ENCODE measurements around the gene ADAM15. TPM values are rescaled to one million over a fixed set of nuclear protein-coding genes. Genes with fewer than 3 reads are reported as not detected.

ADAM15 gene
- total RNA-seq, 1 experiment from 2014 or later = 38.4 TPM

DNA sequence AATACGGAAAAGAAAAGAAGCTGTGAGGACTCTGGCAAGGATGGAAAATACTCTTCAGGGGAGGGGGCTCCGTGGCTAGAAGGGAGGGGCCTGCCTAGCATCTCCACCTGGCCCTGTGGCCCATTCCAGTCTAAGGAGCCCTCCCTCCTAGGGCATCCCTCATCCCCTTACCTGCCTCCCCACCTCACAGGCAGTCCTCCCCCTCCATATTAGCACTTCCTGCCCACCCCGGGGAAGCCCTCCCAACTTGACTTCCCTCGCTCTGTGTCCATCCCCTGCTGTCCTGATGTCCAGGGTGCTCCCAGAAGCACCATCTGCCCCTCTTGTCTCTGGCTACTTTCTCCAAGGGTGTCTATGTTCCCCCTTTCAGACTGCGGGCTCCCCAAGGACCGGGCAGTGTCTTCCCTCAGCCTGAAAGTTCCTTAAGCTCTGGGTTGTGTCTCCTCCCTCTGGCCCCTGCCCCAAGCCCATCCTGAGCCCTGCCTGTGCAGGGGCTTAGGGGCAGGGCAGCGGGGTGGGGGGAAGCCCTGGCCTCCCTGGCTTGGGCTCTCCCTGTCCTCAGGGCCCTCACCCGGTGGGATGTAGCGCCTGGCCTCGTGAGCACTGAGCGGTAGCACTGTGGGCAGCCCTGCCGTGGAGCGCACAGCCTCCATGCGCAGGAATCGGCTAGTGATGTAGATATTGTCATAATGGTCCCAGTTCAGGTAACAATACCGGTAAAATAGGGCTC is 21.4 kb upstream of the ADAM15 start:
- Mint-ChIP-seq H3K4me1 (no peaks in the 10 kb centered on the region), H3K4me3 (no peak overlapping the region), H3K27ac (no peak overlapping the region), H3K9me3 (no peaks in the 10 kb centered on the region), H3K36me3 (no peaks in the 10 kb centered on the region), H3K27me3 (ENCODE audit: low read depth) (peaks cover 3% of the 10 kb centered on the region; the same call in 1 of the 2 replicates)
- DNase-seq (ENCODE audit: low spot score) (no peak), ATAC-seq (no peak)
- CTCF ChIA-PET = interaction anchor here (1.0 to 2.3 kb wide), 4 partner anchors 12 to 55 kb away, joined by 3 to 6 read pairs (median 4); no protein-coding TSS in a partner anchor
- POLR2A ChIA-PET = interaction anchor here (0.5 kb wide), 1 partner anchor 386 kb away, joined by 3 read pairs; no protein-coding TSS in a partner anchor
- TF ChIP-seq SP1 (CRISPR knock-in tag; conservative IDR thresholded peaks at IDR 0.05) (no peak), ZNF263 (CRISPR knock-in tag; IDR thresholded peaks at IDR 0.05; ENCODE audit: low read depth) (peak; percentile 63; the same call in 1 of the 2 replicates)

DNA sequence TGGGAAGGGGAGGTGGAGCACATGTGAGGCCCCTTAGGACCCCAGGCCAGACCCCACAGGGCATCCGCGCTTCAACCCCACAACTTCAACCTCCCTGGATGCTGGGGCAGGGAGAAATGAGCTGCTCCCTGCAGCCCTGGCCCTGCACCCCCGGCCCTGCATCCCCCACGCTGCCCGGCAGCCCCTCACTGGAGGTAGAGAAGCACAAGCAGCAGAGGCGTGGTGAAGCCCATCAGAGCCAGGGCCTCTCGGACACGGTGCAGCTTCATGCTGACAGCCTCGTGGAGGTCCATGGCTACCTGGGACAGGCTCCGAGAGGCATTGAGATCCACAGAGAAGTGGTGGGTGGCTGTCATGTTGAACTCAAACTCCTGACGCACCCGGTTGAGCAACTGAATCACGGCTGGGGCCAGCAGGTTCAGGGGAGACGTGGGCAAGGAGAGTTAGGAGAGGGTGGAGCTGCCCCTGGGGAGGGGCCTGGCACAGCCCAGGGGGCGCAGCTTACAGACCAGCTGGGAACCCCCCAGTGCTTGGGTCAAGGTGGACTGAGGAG is 20.8 kb upstream of the ADAM15 start:
- ChIA-PET POLR2A (no interaction called here), CTCF (interaction anchor here (0.5 to 2.1 kb wide), 5 partner anchors 13 to 68 kb away, joined by 3 to 5 read pairs (median 4); no protein-coding TSS in a partner anchor)
- no peaks in the 10 kb centered on the region for H3K4me1 Mint-ChIP-seq

DNA sequence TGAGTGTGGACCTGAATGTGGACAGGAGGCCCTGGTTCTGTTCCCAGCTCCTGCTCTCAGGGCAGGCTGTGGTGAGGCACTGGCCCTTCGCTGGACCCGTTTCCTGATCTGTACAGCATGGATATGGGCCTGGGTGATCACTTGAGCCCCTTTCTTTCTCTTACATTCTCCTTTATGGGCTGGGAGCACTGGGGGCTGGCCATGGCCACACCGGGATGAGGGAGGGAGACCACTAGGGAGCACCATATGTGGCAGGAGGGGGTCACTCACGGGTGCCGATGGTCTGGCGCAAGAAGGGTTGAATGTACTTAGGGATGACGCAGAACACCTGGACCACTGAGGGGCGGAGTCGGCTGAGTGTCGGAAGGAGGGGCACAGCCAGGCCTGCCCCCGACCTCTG is 20.2 kb upstream of the ADAM15 start:
- H3K36me3 Mint-ChIP-seq = no peaks in the 10 kb centered on the region
- POLR2A ChIA-PET = no interaction called here
- no peak for DNase-seq (ENCODE audit: low spot score)
- peaks cover 3% of the 10 kb centered on the region; the same call in 1 of the 2 replicates for H3K27me3 Mint-ChIP-seq (ENCODE audit: low read depth)
- no peaks in the 10 kb centered on the region for H3K4me1 Mint-ChIP-seq
- no peaks in the 10 kb centered on the region for H3K9me3 Mint-ChIP-seq
- no peak; the same call in 1 of the 2 replicates for ATAC-seq
- H3K27ac Mint-ChIP-seq = no peak overlapping the region
- H3K4me3 Mint-ChIP-seq = no peak overlapping the region
- CTCF ChIA-PET = interaction anchor here (0.5 to 4.0 kb wide), 5 partner anchors 13 to 67 kb away, joined by 3 to 15 read pairs (median 5); no protein-coding TSS in a partner anchor
- no peak for TF ChIP-seq NR3C1 (CRISPR knock-in tag; conservative IDR thresholded peaks at IDR 0.05; ENCODE audit: low read depth)
- TF ChIP-seq, protein P1, sequence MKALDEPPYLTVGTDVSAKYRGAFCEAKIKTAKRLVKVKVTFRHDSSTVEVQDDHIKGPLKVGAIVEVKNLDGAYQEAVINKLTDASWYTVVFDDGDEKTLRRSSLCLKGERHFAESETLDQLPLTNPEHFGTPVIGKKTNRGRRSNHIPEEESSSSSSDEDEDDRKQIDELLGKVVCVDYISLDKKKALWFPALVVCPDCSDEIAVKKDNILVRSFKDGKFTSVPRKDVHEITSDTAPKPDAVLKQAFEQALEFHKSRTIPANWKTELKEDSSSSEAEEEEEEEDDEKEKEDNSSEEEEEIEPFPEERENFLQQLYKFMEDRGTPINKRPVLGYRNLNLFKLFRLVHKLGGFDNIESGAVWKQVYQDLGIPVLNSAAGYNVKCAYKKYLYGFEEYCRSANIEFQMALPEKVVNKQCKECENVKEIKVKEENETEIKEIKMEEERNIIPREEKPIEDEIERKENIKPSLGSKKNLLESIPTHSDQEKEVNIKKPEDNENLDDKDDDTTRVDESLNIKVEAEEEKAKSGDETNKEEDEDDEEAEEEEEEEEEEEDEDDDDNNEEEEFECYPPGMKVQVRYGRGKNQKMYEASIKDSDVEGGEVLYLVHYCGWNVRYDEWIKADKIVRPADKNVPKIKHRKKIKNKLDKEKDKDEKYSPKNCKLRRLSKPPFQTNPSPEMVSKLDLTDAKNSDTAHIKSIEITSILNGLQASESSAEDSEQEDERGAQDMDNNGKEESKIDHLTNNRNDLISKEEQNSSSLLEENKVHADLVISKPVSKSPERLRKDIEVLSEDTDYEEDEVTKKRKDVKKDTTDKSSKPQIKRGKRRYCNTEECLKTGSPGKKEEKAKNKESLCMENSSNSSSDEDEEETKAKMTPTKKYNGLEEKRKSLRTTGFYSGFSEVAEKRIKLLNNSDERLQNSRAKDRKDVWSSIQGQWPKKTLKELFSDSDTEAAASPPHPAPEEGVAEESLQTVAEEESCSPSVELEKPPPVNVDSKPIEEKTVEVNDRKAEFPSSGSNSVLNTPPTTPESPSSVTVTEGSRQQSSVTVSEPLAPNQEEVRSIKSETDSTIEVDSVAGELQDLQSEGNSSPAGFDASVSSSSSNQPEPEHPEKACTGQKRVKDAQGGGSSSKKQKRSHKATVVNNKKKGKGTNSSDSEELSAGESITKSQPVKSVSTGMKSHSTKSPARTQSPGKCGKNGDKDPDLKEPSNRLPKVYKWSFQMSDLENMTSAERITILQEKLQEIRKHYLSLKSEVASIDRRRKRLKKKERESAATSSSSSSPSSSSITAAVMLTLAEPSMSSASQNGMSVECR (CRISPR knock-in tag; IDR thresholded peaks at IDR 0.05; ENCODE audit: borderline replicate concordance) = no peak
- TF ChIP-seq, protein P2, sequence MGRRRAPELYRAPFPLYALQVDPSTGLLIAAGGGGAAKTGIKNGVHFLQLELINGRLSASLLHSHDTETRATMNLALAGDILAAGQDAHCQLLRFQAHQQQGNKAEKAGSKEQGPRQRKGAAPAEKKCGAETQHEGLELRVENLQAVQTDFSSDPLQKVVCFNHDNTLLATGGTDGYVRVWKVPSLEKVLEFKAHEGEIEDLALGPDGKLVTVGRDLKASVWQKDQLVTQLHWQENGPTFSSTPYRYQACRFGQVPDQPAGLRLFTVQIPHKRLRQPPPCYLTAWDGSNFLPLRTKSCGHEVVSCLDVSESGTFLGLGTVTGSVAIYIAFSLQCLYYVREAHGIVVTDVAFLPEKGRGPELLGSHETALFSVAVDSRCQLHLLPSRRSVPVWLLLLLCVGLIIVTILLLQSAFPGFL (CRISPR knock-in tag; IDR thresholded peaks at IDR 0.05; ENCODE audit: borderline replicate concordance) = no peak
- TF ChIP-seq IRF2 (CRISPR knock-in tag; IDR thresholded peaks at IDR 0.05; ENCODE audit: borderline replicate concordance, low read depth) = no peak
- TF ChIP-seq RELA (CRISPR knock-in tag; IDR thresholded peaks at IDR 0.05; ENCODE audit: borderline replicate concordance) = no peak

More for the DNA sequence above, 20.8 kb upstream of the ADAM15 start:
- Mint-ChIP-seq H3K4me3 (no peak overlapping the region), H3K36me3 (no peaks in the 10 kb centered on the region), H3K9me3 (no peaks in the 10 kb centered on the region), H3K27ac (no peak overlapping the region), H3K27me3 (ENCODE audit: low read depth) (peaks cover 3% of the 10 kb centered on the region; the same call in 1 of the 2 replicates)
- ATAC-seq (no peak), DNase-seq (ENCODE audit: low spot score) (no peak)
- TF ChIP-seq, protein P3, sequence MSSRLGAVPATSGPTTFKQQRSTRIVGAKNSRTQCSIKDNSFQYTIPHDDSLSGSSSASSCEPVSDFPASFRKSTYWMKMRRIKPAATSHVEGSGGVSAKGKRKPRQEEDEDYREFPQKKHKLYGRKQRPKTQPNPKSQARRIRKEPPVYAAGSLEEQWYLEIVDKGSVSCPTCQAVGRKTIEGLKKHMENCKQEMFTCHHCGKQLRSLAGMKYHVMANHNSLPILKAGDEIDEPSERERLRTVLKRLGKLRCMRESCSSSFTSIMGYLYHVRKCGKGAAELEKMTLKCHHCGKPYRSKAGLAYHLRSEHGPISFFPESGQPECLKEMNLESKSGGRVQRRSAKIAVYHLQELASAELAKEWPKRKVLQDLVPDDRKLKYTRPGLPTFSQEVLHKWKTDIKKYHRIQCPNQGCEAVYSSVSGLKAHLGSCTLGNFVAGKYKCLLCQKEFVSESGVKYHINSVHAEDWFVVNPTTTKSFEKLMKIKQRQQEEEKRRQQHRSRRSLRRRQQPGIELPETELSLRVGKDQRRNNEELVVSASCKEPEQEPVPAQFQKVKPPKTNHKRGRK (CRISPR knock-in tag; IDR thresholded peaks at IDR 0.05; ENCODE audit: borderline replicate concordance) = no peak
- TF ChIP-seq, protein P4, sequence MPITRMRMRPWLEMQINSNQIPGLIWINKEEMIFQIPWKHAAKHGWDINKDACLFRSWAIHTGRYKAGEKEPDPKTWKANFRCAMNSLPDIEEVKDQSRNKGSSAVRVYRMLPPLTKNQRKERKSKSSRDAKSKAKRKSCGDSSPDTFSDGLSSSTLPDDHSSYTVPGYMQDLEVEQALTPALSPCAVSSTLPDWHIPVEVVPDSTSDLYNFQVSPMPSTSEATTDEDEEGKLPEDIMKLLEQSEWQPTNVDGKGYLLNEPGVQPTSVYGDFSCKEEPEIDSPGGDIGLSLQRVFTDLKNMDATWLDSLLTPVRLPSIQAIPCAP (CRISPR knock-in tag; IDR thresholded peaks at IDR 0.05) = no peak
- TF ChIP-seq ATF1 (CRISPR knock-in tag; IDR thresholded peaks at IDR 0.05) (no peak), ZNF232 (CRISPR knock-in tag; IDR thresholded peaks at IDR 0.05) (no peak), ZBTB21 (CRISPR knock-in tag; IDR thresholded peaks at IDR 0.05; ENCODE audit: borderline replicate concordance) (no peak), JUN (CRISPR knock-in tag; IDR thresholded peaks at IDR 0.05) (no peak), ZNF219 (CRISPR knock-in tag; IDR thresholded peaks at IDR 0.05; ENCODE audit: borderline replicate concordance) (no peak), ZNF263 (CRISPR knock-in tag; IDR thresholded peaks at IDR 0.05; ENCODE audit: low read depth) (no peak)
- TF ChIP-seq, protein P5, sequence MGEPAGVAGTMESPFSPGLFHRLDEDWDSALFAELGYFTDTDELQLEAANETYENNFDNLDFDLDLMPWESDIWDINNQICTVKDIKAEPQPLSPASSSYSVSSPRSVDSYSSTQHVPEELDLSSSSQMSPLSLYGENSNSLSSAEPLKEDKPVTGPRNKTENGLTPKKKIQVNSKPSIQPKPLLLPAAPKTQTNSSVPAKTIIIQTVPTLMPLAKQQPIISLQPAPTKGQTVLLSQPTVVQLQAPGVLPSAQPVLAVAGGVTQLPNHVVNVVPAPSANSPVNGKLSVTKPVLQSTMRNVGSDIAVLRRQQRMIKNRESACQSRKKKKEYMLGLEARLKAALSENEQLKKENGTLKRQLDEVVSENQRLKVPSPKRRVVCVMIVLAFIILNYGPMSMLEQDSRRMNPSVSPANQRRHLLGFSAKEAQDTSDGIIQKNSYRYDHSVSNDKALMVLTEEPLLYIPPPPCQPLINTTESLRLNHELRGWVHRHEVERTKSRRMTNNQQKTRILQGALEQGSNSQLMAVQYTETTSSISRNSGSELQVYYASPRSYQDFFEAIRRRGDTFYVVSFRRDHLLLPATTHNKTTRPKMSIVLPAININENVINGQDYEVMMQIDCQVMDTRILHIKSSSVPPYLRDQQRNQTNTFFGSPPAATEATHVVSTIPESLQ (CRISPR knock-in tag; IDR thresholded peaks at IDR 0.05) = no peak
- TF ChIP-seq, protein P6, sequence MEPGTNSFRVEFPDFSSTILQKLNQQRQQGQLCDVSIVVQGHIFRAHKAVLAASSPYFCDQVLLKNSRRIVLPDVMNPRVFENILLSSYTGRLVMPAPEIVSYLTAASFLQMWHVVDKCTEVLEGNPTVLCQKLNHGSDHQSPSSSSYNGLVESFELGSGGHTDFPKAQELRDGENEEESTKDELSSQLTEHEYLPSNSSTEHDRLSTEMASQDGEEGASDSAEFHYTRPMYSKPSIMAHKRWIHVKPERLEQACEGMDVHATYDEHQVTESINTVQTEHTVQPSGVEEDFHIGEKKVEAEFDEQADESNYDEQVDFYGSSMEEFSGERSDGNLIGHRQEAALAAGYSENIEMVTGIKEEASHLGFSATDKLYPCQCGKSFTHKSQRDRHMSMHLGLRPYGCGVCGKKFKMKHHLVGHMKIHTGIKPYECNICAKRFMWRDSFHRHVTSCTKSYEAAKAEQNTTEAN (CRISPR knock-in tag; IDR thresholded peaks at IDR 0.05) = no peak

Measured in WTC11 (cell line).